Lung (tissue), 12 donors: ENCODE data around the gene GNB2. TPM values are rescaled to one million over a fixed set of nuclear protein-coding genes. Genes with fewer than 3 reads are reported as not detected.

Experiments
- ATAC-seq: fragments of 200-7000 bp; cut with Tn5 transposase; one replicate; pipeline ENCODE4 v1.9.1; 2020; ENCODE audit warnings: moderate number of reproducible peaks; ENCODE audit not compliant: insufficient read depth, low FRiP score
- DNase-seq, 3 donors: peaks; one replicate each; pipeline ENCODE4 v3.0.0-alpha.2; 2013 to 2017
- H3K27ac ChIP-seq, 2 donors: one replicate each; pipeline ENCODE4 v1.5.1; 2013; ENCODE audit warnings: mild to moderate bottlenecking in 2 of 2, moderate library complexity in 2 of 2, control low read depth in 1 of 2, inconsistent platforms in 1 of 2, low read depth in 1 of 2, low read length in 1 of 2
- H3K27me3 ChIP-seq, 3 donors: one replicate each; pipeline ENCODE4 v1.5.1; 2013; ENCODE audit warnings: low read length in 2 of 3; ENCODE audit not compliant: control insufficient read depth in 3 of 3, insufficient read depth in 3 of 3
- H3K36me3 ChIP-seq, 4 donors: one replicate each; pipeline ENCODE4 v1.5.1; 2013; ENCODE audit warnings: low read length in 4 of 4, mild to moderate bottlenecking in 1 of 4, moderate library complexity in 1 of 4; ENCODE audit not compliant: control insufficient read depth in 4 of 4, insufficient read depth in 4 of 4
- H3K4me1 ChIP-seq, 5 donors: one replicate each; pipeline ENCODE4 v1.5.1; 2013; ENCODE audit warnings: low read length in 5 of 5, mild to moderate bottlenecking in 2 of 5, moderate library complexity in 1 of 5; ENCODE audit not compliant: control insufficient read depth in 5 of 5, insufficient read depth in 5 of 5
- H3K4me3 ChIP-seq: one replicate; pipeline ENCODE4 v1.5.1; 2013; ENCODE audit warnings: mild to moderate bottlenecking, control low read depth, moderate library complexity
- H3K9ac ChIP-seq, 2 donors: one replicate each; pipeline ENCODE4 v1.5.1; 2013; ENCODE audit warnings: low read length in 2 of 2, control low read depth in 1 of 2; ENCODE audit not compliant: insufficient read depth in 1 of 2
- H3K9me3 ChIP-seq, 4 donors: one replicate each; pipeline ENCODE4 v1.5.1; 2013; ENCODE audit warnings: low read length in 3 of 4, mild to moderate bottlenecking in 1 of 4, moderate library complexity in 1 of 4; ENCODE audit not compliant: control insufficient read depth in 4 of 4, insufficient read depth in 3 of 4
- CTCF ChIP-seq: IDR thresholded peaks from 2 replicates; pipeline ENCODE4 v1.5.1; 2012; ENCODE audit warnings: mild to moderate bottlenecking; ENCODE audit errors: control extremely low read depth, extremely low read depth
- WGBS, 2 donors: extraction: QIAGEN DNeasy Blood & Tissue Kit; methylation state at CpG; one replicate each; pipeline ENCODE4 v1.1.7; 2013; 5-methylcytosine and 5-hydroxymethylcytosine counted together
- polyA plus RNA-seq, 2 donors: library from polyadenylated mRNA; stranded (reverse); fragments of 200-250 nt; gene quantifications; one replicate each; pipeline ENCODE4 v1.2.1, GENCODE V29; 2013
- total RNA-seq, 2 donors: library from RNA; depleted of rRNA in 1 of 2; stranded (reverse); fragments of >200 nt in 1 of 2; gene quantifications; one replicate each; pipeline ENCODE4 v1.2.1, GENCODE V29; 2014 to 2021
- donor health status: control.
- donor health status: control.
- donor health status: Bipolar disorder and iron deficiency.
- donor health status: healthy.
- donor health status: DM: yes; HTN: yes; CAD: no.

GNB2 gene
- total and polyA plus RNA-seq, 4 donors: 130 to 381 (median 238) TPM

GRCh38 chr7:100641463-100641859 is 32.1 kb upstream of the GNB2 start, which contains the start of gene TFR2:
Gene TFR2 (minus strand): TSS chr7:100641552. CDS start chr7:100641509, 43 bp downstream.
- no peak within 1 kb of the TSS for H3K4me3 ChIP-seq
- H3K9ac ChIP-seq: no peak within 1 kb of the TSS
- DNase-seq: no peak
- no peak for TF ChIP-seq CTCF
- H3K27ac ChIP-seq: no peak within 1 kb of the TSS
- 37 to 51% methylated on average over 10 of the region's 10 CpGs for WGBS, 2 donors
- peaks cover 0 to 6% (median 0%) of the 10 kb centered on the region in 5 donors for H3K4me1 ChIP-seq
- no peaks in the 10 kb centered on the region for H3K36me3 ChIP-seq
- no peak for ATAC-seq
- no peaks in the 10 kb centered on the region for H3K9me3 ChIP-seq
- H3K27me3 ChIP-seq: peaks cover 0 to 9% (median 3%) of the 10 kb centered on the region in 3 donors

- DNase-seq (no peak), ATAC-seq (no peak)
- H3K27me3 ChIP-seq: peaks cover 0 to 9% (median 4%) of the 10 kb centered on the region in 3 donors
- no peaks in the 10 kb centered on the region for H3K36me3 ChIP-seq
- no peak for TF ChIP-seq CTCF
- H3K9ac ChIP-seq: no peak overlapping the region
- no peak overlapping the region for H3K27ac ChIP-seq
- WGBS, 2 donors: 83 to 88% methylated on average over 10 of the region's 10 CpGs
- peaks cover 0 to 6% (median 0%) of the 10 kb centered on the region in 5 donors for H3K4me1 ChIP-seq
- no peaks in the 10 kb centered on the region for H3K9me3 ChIP-seq
- no peak overlapping the region for H3K4me3 ChIP-seq
These were observed 31.5 kb upstream of the GNB2 start for GRCh38 chr7:100641860-100642533.

GRCh38 chr7:100642534-100642907 is 31.0 kb upstream of the GNB2 start:
- peaks cover 0 to 9% (median 4%) of the 10 kb centered on the region in 3 donors for H3K27me3 ChIP-seq
- no peak overlapping the region for H3K4me3 ChIP-seq
- H3K27ac ChIP-seq: no peak overlapping the region
- ATAC-seq (no peak), DNase-seq (no peak)
- no peaks in the 10 kb centered on the region for H3K9me3 ChIP-seq
- H3K4me1 ChIP-seq: peaks cover 0 to 6% (median 0%) of the 10 kb centered on the region in 5 donors
- no peak for TF ChIP-seq CTCF
- H3K36me3 ChIP-seq: no peaks in the 10 kb centered on the region
- WGBS, 2 donors: 54 to 69% methylated on average over 10 to 11 of the region's 11 CpGs
- no peak overlapping the region for H3K9ac ChIP-seq
